ENCODE measurements around the gene GNG7.

Gene GNG7

DNA sequence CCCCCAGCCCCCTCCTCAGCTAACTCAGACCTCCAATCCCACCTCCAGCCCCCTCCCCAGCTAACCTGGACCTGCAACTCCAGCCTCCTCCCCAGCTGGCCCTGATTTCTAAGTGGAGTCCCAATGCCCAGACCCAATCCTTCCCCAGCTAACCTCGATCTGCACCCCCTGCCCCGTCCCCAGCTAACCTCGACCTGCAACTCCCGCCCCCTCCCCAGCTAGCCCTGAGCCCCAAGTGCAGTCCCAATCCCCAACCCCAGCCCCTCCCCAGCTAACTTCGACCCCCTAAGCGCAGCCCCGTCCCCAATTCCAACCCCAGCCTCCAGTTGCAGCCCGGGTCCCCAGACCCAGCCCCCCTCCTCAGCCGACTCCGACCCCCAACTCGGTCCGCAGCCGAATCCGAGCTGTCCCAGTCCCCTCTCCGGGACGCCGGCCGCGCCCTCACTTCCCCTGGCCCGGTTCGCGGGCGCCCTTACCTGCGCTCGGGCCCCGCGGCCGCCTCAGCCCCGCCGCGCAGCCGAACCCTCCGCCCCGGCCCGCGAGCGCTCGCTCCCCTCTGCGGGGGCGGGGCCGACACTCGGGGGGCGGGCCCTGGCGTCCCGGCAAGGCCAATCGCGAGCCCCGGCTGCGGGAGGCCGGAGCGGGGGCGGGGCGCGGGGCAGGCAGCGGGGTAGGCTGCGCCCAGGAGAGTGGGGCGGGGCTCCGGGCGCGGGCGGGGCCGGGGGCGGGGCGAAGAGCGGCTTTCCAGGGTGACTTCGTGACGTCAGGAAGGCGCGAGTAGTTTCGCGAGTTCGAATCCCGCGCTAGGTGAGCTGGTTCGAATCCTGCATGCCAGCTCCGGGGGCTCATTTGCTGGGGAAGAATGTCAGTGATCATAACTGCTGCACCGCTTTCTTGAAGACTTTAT is at the start of gene GNG7:
Gene GNG7, minus strand, starts transcription at position 525 of the 907 bp plus-strand sequence. CDS start 182,006 bp downstream, outside the sequence.
- ATAC-seq (ENCODE audit: low read depth): peak; percentile 96
- no peaks in the 10 kb centered on the region for H3K9me3 ChIP-seq (ENCODE audit: severe bottlenecking)
- no peaks in the 10 kb centered on the region for H3K4me1 ChIP-seq (ENCODE audit: insufficient read depth, poor library complexity, severe bottlenecking)
- DNase-seq (ENCODE audit: low spot score): peak; percentile 83
- TF ChIP-seq, protein P1, sequence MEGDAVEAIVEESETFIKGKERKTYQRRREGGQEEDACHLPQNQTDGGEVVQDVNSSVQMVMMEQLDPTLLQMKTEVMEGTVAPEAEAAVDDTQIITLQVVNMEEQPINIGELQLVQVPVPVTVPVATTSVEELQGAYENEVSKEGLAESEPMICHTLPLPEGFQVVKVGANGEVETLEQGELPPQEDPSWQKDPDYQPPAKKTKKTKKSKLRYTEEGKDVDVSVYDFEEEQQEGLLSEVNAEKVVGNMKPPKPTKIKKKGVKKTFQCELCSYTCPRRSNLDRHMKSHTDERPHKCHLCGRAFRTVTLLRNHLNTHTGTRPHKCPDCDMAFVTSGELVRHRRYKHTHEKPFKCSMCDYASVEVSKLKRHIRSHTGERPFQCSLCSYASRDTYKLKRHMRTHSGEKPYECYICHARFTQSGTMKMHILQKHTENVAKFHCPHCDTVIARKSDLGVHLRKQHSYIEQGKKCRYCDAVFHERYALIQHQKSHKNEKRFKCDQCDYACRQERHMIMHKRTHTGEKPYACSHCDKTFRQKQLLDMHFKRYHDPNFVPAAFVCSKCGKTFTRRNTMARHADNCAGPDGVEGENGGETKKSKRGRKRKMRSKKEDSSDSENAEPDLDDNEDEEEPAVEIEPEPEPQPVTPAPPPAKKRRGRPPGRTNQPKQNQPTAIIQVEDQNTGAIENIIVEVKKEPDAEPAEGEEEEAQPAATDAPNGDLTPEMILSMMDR (IDR thresholded peaks at IDR 0.05; ENCODE audit: poor library complexity, severe bottlenecking): no peak
- H3K36me3 ChIP-seq (ENCODE audit: low read depth): no peaks in the 10 kb centered on the region
- no peak within 1 kb of the TSS for H3K27ac ChIP-seq (ENCODE audit: poor library complexity, severe bottlenecking)
- H3K27me3 ChIP-seq (ENCODE audit: insufficient read depth, poor library complexity, severe bottlenecking): no peaks in the 10 kb centered on the region
- peak within 1 kb of the TSS; percentile 42 for H3K4me3 ChIP-seq (ENCODE audit: severe bottlenecking)

DNA sequence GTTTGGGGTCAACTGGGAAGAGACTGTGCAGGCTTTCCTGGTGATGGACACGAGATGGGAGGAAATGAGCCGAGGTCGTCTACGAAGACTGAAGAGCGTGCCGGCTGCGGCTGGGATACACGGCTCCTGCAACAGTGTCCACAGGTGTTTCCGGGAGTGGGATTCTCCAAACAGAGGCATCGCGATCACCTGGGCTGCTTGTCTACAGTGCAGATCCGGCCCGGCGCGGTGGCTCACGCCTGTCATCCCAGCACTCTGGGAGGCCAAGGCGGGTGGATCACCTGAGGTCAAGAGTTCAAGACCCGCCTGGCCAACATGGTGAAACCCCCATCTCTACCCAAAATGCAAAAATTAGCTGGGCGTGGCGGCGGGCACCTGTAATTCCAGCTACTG is 48.9 kb upstream of the GNG7 start:
- no peaks in the 10 kb centered on the region for H3K4me1 ChIP-seq (ENCODE audit: insufficient read depth, poor library complexity, severe bottlenecking)

DNA sequence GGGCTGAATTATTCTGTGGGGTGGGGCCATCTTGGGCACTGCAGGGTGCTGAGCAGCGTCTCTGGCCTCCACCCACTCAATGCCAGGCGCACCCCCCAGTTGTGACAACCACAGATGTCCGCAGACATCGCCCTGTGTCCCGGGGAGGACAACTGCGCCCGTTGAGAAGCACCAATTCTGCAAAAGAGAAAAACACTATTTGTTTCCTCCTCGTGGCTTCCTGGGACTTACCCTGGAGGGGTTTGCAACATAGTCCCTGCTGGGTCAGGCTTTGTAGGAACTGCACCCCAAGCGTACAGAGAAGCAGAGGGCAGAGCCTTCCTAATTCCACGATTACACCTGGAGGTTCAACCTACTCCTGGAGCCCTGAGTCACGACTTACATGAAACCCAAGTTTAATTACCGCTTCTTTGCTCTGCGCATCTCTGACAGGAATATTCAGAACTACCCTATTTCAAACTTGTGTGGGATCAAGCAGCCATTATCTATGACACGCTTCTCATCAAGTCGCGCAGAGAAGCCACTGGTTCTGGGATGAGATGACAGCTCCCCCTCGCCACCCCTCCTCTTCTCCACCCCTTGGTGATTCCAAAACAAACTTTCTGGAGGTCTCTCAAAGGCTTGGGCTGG is 48.4 kb upstream of the GNG7 start:
- Histone ChIP-seq H3K36me3 (ENCODE audit: low read depth) (no peaks in the 10 kb centered on the region; the same call in 1 of the 2 replicates), H3K4me3 (ENCODE audit: severe bottlenecking) (no peak overlapping the region), H3K27me3 (ENCODE audit: insufficient read depth, poor library complexity, severe bottlenecking) (no peaks in the 10 kb centered on the region), H3K4me1 (ENCODE audit: insufficient read depth, poor library complexity, severe bottlenecking) (no peaks in the 10 kb centered on the region), H3K9me3 (ENCODE audit: severe bottlenecking) (no peaks in the 10 kb centered on the region), H3K27ac (ENCODE audit: poor library complexity, severe bottlenecking) (no peak overlapping the region)
- DNase-seq (ENCODE audit: low spot score) (no peak), ATAC-seq (ENCODE audit: low read depth) (no peak)
- TF ChIP-seq, protein P1 (IDR thresholded peaks at IDR 0.05; ENCODE audit: poor library complexity, severe bottlenecking): no peak

More for the DNA sequence above, 48.9 kb upstream of the GNG7 start:
- Histone ChIP-seq H3K9me3 (ENCODE audit: severe bottlenecking) (no peaks in the 10 kb centered on the region), H3K36me3 (ENCODE audit: low read depth) (no peaks in the 10 kb centered on the region; the same call in 1 of the 2 replicates), H3K27me3 (ENCODE audit: insufficient read depth, poor library complexity, severe bottlenecking) (no peaks in the 10 kb centered on the region), H3K27ac (ENCODE audit: poor library complexity, severe bottlenecking) (no peak overlapping the region), H3K4me3 (ENCODE audit: severe bottlenecking) (no peak overlapping the region)
- no peak for DNase-seq (ENCODE audit: low spot score)
- TF ChIP-seq, protein P1 (IDR thresholded peaks at IDR 0.05; ENCODE audit: poor library complexity, severe bottlenecking): no peak
- ATAC-seq (ENCODE audit: low read depth): no peak

DNA sequence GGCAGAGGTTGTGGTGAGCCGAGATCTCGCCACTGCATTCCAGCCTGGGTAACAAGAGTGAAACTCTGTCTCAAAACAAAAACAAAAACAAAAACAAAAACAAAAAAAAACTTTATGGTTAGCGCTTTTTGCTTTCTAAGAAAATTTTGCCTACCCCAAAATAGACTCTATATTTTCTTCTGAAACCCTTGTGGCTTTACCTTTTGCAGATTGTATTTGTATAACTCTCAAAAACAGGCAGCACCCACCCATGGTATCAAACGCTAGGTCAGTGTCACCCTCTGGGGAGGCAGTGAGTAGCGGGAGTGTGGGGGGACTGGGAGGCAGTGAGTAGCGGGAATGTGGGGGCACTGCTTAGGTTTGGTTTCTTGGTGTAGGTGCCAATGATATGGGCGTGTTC is 44.9 kb upstream of the GNG7 start:
- Histone ChIP-seq H3K9me3 (ENCODE audit: severe bottlenecking) (no peaks in the 10 kb centered on the region), H3K4me3 (ENCODE audit: severe bottlenecking) (no peak overlapping the region), H3K27ac (ENCODE audit: poor library complexity, severe bottlenecking) (no peak overlapping the region), H3K36me3 (ENCODE audit: low read depth) (no peaks in the 10 kb centered on the region), H3K4me1 (ENCODE audit: insufficient read depth, poor library complexity, severe bottlenecking) (no peaks in the 10 kb centered on the region), H3K27me3 (ENCODE audit: insufficient read depth, poor library complexity, severe bottlenecking) (no peaks in the 10 kb centered on the region)
- TF ChIP-seq, protein P1 (IDR thresholded peaks at IDR 0.05; ENCODE audit: poor library complexity, severe bottlenecking): no peak
- no peak for ATAC-seq (ENCODE audit: low read depth)
- no peak for DNase-seq (ENCODE audit: low spot score)
